GM19025 (cell line): ENCODE data around the gene HBG2.

ENCODE experiments used
- ATAC-seq: cut with Tn5 transposase; IDR thresholded peaks from one replicate; pipeline ENCODE4 v1.9.1; 2021; ENCODE audit warnings: mild to moderate bottlenecking, low read depth, moderate library complexity; ENCODE audit not compliant: unreplicated experiment

Gene HBG2

DNA sequence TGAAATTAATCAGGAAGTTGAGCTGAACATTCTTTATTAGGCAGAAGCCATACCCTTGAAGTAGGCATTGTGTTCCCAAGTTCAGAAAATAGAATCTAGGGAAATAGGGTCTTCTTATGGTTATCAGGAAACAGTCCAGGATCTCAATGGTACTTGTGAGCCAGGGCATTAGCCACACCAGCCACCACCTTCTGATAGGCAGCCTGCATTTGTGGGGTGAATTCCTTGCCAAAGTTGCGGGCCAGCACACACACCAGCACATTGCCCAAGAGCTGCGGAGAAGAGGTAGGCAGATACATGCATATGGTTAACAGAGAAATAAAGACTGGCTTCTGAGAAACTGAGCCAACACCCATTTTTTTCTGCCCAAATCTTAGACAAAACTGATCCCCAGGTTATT is 21.8 kb downstream of the HBG2 start:
- ATAC-seq, result no peak

DNA sequence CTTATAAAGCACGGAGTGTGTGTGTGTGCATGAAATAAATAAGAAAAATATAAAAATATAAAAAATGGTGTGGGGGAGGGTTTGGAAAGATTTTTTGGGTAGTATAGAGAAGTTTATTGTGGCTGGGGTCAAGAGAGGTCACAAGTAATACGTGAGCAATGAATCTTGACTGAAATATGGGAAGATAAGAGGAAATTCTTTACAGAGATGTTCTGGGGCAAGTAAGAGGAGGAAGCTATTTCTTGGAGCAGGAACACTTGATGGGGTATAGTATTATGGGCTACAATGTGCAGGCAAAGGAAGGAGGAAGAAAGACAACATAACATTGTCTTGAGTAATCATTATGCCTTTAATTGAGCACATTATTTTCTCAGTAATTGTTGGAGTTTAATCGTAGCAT is 22.4 kb downstream of the HBG2 start:
- ATAC-seq, result no peak

DNA sequence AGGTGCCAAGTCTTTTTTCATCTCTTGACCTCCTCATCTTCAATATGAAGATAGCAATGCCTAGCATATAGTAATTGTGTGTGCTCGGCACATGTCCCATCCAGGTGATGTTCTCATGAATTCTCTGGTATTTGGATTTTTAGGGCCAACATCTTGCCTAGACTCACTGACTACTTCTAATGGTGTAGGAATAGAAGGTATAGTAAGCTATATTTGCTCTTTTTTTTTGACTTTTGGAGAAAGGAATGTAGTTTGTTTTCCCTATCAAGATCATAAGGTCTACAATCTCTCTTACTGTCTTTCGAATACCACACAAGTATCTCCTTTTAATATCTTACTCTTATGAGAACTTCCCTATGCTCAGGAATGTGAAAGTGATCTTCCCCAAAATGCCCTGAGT is 23.5 kb downstream of the HBG2 start:
- no peak for ATAC-seq

DNA sequence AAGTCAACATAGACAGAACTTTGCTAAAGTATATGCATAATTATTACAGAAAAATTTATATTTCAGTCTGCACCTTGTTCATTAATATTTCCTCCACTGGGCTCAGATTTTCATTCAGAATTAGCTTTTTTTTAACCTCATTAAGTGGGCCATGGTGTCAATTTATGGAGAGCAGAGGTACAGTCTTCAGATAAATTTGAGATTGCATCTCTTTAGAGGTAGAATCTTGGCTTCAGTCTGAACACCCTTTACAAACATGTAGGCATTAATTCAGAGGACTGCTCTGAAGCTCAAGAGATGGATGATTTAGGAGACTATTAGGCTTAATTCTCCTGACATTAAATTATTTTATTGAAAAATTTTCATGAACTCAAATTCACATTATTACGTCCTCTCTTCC is 24.3 kb downstream of the HBG2 start:
- no peak for ATAC-seq

DNA sequence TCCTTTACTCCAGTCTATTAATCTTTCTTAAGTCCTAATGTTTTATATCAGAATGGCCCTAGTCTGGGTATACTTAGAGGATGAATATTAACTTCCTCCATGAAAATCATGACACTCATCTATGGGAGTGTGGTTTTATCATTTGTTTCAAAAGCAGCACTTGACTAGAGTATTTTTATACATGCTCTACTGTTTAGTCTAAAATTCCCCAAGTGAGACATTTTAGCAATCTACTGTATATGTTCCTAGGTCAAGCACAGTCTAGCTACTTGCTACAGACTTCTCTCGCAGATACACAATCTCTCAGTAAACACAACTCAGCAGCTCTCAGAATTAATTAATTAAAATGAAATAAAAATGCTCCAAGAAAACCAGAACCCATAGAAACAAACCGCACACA is 24.8 kb downstream of the HBG2 start:
- no peak for ATAC-seq

DNA sequence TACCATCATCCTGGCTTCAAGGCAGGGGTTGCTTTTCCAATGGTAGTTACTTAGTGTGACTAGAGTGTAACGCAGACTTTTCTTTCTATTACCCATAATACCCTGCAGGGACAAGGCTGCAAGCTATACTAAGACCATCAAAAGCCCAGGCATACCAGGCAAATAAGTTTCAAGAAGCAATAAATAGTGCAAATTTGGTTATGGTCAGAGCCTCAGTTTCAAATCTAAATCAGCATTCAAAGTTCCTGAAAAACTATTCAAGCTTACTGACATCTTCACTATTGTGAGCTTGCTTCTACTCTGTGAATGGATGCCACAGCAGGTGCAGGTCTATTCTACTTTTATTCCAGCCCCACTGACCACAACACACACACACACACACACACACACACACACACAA is 25.2 kb downstream of the HBG2 start:
- no peak for ATAC-seq

DNA sequence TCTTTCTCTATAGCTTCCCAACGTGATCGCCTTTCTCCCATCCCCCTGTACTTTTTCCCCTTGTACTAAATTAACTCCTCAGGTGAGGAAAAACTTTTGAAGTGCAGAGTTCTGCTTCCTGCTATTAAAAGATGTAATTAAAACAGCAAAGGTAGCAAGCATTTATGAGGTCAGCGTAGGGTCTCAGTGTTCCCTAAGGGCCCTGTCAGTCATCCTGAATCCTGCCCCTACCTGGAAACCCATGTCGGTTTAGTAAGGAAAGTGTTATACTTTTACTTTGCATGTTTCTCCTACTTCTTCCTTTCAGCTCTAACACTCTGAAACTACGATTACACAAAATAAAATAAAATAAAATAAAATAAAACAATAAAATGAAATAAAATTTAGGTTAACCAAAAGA is 26.5 kb downstream of the HBG2 start:
- ATAC-seq, result no peak

DNA sequence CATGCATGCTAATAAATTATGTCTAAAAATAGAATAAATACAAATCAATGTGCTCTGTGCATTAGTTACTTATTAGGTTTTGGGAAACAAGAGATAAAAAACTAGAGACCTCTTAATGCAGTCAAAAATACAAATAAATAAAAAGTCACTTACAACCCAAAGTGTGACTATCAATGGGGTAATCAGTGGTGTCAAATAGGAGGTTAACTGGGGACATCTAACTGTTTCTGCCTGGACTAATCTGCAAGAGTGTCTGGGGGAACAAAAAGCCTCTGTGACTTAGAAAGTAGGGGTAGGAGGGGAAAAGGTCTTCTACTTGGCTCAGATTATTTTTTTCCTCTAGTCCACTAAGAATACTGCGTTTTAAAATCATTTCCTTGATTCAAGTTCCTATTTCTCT is 26.9 kb downstream of the HBG2 start:
- no peak for ATAC-seq

DNA sequence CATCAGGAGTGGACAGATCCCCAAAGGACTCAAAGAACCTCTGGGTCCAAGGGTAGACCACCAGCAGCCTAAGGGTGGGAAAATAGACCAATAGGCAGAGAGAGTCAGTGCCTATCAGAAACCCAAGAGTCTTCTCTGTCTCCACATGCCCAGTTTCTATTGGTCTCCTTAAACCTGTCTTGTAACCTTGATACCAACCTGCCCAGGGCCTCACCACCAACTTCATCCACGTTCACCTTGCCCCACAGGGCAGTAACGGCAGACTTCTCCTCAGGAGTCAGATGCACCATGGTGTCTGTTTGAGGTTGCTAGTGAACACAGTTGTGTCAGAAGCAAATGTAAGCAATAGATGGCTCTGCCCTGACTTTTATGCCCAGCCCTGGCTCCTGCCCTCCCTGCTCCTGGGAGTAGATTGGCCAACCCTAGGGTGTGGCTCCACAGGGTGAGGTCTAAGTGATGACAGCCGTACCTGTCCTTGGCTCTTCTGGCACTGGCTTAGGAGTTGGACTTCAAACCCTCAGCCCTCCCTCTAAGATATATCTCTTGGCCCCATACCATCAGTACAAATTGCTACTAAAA is 27.8 kb downstream of the HBG2 start, which contains the start of gene HBB:
TSS of gene HBB (minus strand) at position 340 of the 579 bp plus-strand sequence. CDS start at position 290, 50 bp downstream.
- ATAC-seq, result no peak

DNA sequence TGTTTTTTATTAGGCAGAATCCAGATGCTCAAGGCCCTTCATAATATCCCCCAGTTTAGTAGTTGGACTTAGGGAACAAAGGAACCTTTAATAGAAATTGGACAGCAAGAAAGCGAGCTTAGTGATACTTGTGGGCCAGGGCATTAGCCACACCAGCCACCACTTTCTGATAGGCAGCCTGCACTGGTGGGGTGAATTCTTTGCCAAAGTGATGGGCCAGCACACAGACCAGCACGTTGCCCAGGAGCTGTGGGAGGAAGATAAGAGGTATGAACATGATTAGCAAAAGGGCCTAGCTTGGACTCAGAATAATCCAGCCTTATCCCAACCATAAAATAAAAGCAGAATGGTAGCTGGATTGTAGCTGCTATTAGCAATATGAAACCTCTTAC is 29.1 kb downstream of the HBG2 start:
- no peak for ATAC-seq

DNA sequence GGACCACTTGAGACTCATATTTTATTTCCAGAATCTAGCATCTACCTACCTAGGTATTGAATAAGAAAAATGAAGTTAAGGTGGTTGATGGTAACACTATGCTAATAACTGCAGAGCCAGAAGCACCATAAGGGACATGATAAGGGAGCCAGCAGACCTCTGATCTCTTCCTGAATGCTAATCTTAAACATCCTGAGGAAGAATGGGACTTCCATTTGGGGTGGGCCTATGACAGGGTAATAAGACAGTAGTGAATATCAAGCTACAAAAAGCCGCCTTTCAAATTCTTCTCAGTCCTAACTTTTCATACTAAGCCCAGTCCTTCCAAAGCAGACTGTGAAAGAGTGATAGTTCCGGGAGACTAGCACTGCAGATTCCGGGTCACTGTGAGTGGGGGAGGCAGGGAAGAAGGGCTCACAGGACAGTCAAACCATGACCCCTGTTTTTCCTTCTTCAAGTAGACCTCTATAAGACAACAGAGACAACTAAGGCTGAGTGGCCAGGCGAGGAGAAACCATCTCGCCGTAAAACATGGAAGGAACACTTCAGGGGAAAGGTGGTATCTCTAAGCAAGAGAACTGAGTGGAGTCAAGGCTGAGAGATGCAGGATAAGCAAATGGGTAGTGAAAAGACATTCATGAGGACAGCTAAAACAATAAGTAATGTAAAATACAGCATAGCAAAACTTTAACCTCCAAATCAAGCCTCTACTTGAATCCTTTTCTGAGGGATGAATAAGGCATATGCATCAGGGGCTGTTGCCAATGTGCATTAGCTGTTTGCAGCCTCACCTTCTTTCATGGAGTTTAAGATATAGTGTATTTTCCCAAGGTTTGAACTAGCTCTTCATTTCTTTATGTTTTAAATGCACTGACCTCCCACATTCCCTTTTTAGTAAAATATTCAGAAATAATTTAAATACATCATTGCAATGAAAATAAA is 29.8 kb downstream of the HBG2 start:
- ATAC-seq, result no peak

DNA sequence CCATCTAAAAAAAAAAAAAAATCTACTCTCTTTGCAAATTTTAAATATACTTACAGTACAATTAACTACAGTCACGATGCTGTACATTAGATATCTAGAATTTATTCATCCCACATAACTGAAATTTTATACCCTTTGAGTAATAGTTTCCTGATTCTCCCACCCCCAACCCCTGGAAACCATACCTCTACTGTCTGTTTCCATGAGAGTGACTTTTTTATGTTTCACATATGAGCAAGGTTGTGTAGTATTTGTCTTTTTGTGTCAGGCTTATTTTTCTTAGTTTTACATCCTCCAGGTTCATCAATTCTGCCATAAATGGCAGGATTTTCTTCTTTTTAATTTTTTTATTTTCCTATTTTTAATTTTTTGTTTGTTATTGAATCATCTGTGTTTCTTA is 30.9 kb downstream of the HBG2 start:
- ATAC-seq, result no peak

DNA sequence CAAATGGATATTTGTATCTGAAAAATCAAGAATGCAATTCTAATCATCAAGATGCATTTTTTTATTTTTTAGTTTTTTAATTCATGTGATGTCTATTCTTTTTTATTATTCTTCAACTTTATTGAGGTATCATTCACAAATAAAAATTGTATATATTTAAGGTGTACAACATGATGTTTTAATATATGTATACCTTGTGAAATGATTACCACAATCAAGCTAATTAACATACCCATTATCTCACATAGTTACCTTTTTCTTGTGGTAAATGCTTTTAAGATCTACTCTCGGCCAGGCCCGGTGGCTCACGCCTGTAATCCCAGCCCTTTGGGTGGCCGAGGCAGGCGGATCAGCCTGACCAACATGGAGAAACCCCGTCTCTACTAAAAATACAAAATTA is 31.4 kb downstream of the HBG2 start:
- no peak for ATAC-seq

DNA sequence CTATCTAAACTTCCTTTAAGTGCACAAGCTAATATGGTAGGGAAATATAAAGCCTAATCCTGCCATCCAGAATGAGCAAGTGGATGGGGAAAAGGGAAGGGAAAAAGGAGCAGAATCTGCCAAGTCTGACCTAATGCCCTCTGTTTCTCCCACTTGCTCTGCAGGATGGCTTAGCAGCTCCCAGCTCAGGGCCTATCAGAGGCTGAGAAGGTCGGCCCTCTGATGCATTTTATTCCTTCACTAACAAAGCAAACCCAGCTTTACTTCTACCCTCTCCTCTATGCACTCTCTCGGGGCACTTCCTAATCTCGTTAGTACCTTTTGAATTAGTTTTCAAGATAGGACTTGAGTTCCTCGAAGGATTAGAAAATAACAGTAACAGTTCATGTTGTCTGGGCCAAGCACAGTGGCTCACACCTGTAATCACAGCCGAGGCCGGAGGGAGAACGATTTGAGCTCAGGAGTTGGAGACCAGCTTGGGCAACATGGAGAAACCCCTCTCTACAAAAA is 44.1 kb downstream of the HBG2 start:
- ATAC-seq, result no peak

DNA sequence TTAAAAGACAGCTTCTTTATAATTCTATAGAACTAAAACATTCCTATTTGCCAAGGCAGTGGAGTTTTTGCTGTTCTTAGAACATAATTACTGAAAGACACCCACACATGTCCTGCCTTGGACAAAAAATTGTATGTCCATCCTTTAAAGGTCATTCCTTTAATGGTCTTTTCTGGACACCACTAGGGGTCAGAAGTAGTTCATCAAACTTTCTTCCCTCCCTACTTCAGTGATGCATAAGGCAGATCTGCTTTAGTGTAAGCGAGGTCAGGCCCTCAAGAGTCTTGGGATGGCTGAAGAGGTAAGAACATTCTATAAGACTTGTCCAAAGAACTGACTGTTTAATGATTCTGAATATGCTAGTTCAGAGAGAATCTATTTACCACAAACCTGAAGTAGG is 49.8 kb downstream of the HBG2 start:
- no peak for ATAC-seq

DNA sequence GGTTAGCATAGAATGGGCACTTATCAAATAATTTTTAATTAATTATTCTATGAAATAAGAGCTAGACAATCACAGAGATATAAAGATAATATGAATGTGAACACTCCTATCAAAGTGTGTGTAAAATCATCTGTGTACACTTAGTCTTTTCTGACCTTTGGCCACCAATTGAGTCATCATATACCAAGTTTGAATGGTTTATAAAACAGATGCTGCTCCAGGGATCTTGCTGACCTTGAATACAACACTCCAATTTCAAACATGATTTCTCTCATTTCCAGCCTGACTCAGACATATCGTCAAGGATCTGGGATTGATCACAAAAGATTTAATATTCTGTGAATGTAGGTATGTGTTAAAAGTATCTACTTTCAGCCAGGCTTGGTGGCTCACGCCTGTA is 51.2 kb downstream of the HBG2 start:
- no peak for ATAC-seq
